ENCODE data around the gene PARVB. TPM values are rescaled to one million over a fixed set of nuclear protein-coding genes. Genes with fewer than 3 reads are reported as not detected.

Gene PARVB
- total RNA-seq, 1 experiment from 2014 or later = 35.3 TPM

DNA sequence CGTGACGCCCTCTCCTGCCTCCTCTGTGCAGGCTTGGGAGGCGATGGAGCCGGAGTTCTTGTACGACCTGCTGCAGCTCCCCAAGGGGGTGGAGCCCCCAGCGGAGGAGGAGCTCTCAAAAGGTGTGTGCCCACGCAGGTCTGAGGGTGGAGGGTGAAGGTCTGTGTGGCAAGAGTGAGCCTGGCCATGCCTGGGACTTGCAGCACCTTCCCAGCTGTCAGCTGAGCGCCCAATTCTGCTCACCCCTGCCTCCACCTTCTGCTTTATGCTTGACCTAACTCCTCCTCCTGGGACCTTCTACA lies 159.1 kb downstream of the PARVB start:
- Histone ChIP-seq H3K4me1 (replicated peaks; ENCODE audit: insufficient read depth) (no peaks in the 10 kb centered on the region), H3K27ac (no peak overlapping the region), H3K4me2 (no peak overlapping the region), H4K20me1 (ENCODE audit: insufficient read depth) (peaks cover 2% of the 10 kb centered on the region; the same call in 1 of the 2 replicates), H3K4me3 (no peak overlapping the region), H3K27me3 (ENCODE audit: insufficient read depth, low read depth) (peaks cover 70% of the 10 kb centered on the region), H3K9me2 (ENCODE audit: insufficient read depth) (no peaks in the 10 kb centered on the region), H2AFZ (no peak overlapping the region), H3F3A (ENCODE audit: insufficient read depth, low read depth) (no peaks in the 10 kb centered on the region), H3K36me3 (ENCODE audit: low read depth) (no peaks in the 10 kb centered on the region), H3K79me2 (ENCODE audit: low read depth) (no peaks in the 10 kb centered on the region), H3K9me3 (ENCODE audit: insufficient read depth, low read depth) (no peaks in the 10 kb centered on the region)
- no peak for DNase-seq
- ChIA-PET CTCF (no interaction called here), POLR2A (ENCODE audit: unreplicated experiment) (no interaction called here)
- no TSS peak for BruUV-seq (replicated peaks)
- TF ChIP-seq EZH2 (IDR thresholded peaks at IDR 0.05; ENCODE audit: low read depth) (no peak), CTCF (conservative IDR thresholded peaks at IDR 0.05) (no peak)
- intact Hi-C loops (cut with micrococcal nuclease; ENCODE audit: unreplicated experiment) = no loop called here

DNA sequence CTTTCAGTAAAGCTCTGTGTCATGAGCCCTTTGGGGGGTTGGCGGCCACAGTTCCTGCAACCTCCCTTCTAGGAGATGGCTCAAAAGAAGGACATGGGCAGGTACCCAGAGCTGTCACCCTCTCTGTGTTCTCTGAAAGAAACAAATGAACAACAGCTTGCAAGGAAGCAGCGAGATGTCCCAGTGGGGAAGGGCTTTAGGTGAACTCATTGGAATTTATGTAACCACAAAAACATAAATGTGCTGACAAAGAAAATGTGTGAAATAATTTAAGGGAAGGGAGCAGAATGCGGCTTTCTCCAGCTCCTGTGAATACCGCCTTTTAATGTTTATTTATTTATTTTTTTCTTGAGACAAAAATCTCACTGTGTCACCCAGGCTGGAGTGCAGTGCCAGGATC lies 159.9 kb downstream of the PARVB start:
- peaks cover 4% of the 10 kb centered on the region; the same call in 1 of the 2 replicates for H4K20me1 ChIP-seq (ENCODE audit: insufficient read depth)
- POLR2A ChIA-PET (ENCODE audit: unreplicated experiment) = no interaction called here
- CTCF ChIA-PET = no interaction called here

DNA sequence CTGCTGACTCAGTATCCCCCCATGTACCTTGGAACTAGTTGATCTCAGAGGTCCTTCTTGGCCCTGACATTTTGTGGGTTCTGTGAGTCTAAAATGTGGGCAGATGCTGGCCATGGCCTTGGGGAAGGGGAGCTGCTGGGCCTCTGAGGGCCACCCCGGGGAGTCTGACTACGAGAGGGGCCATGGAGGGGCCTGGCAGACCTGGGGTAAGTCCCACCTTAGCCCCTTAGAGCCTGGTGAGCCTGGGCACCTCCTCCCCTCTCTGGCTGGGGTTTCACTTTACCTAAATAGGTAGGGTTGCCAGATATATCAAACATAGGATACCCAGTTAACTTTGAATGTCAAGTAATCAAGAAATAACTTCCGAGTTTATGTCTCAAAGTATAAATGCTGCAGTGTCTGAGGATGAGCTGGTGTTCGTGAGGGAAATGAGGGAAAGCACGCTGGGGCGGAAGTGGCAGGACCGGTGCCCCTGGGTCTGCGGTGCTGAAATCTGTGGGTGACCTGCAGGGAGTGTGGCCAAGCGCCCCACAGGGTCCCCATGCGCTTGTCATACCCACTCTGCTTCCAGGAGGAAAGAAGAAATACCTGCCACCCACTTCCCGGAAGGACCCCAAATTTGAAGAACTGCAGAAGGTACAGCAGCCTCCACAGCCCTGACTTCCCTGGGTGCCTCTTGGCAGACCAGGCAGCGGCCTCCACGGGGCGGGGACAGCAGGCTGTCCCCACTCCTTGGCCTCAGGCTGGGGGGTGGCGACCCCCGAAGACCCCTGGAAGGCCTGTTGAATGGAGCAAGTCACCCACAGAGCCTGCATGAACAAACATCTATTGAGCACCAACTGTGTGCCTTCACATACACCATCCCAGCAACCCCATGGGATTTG lies 161.4 kb downstream of the PARVB start:
- no peak overlapping the region for H3K27ac ChIP-seq
- H3K36me3 ChIP-seq (ENCODE audit: low read depth) = no peaks in the 10 kb centered on the region
- no peak overlapping the region for H2AFZ ChIP-seq
- H3K79me2 ChIP-seq (ENCODE audit: low read depth) = no peaks in the 10 kb centered on the region
- H3K9me3 ChIP-seq (ENCODE audit: insufficient read depth, low read depth) = no peaks in the 10 kb centered on the region
- CTCF ChIA-PET = no interaction called here
- no peak for TF ChIP-seq CTCF (conservative IDR thresholded peaks at IDR 0.05)
- no peak for TF ChIP-seq EZH2 (IDR thresholded peaks at IDR 0.05; ENCODE audit: low read depth)
- no peak overlapping the region for H3K4me2 ChIP-seq
- peaks cover 4% of the 10 kb centered on the region; the same call in 1 of the 2 replicates for H4K20me1 ChIP-seq (ENCODE audit: insufficient read depth)
- intact Hi-C loops (cut with micrococcal nuclease; ENCODE audit: unreplicated experiment) = no loop called here
- H3K9me2 ChIP-seq (ENCODE audit: insufficient read depth) = no peaks in the 10 kb centered on the region
- DNase-seq = no peak
- POLR2A ChIA-PET (ENCODE audit: unreplicated experiment) = interaction anchor here (0.6 kb wide), 1 partner anchor 298 kb away, joined by 8 read pairs; no protein-coding TSS in a partner anchor
- H3K4me3 ChIP-seq = no peak overlapping the region
- no peaks in the 10 kb centered on the region for H3K4me1 ChIP-seq (replicated peaks; ENCODE audit: insufficient read depth)
- no peaks in the 10 kb centered on the region for H3F3A ChIP-seq (ENCODE audit: insufficient read depth, low read depth)
- H3K27me3 ChIP-seq (ENCODE audit: insufficient read depth, low read depth) = peaks cover 67% of the 10 kb centered on the region
- BruUV-seq (replicated peaks) = no TSS peak

More for the DNA sequence above, 159.9 kb downstream of the PARVB start:
- TF ChIP-seq CTCF (conservative IDR thresholded peaks at IDR 0.05) (no peak), EZH2 (IDR thresholded peaks at IDR 0.05; ENCODE audit: low read depth) (no peak)
- Histone ChIP-seq H3K9me2 (ENCODE audit: insufficient read depth) (no peaks in the 10 kb centered on the region), H3K36me3 (ENCODE audit: low read depth) (no peaks in the 10 kb centered on the region), H3K27ac (no peak overlapping the region), H3F3A (ENCODE audit: insufficient read depth, low read depth) (no peaks in the 10 kb centered on the region), H3K4me3 (no peak overlapping the region), H3K27me3 (ENCODE audit: insufficient read depth, low read depth) (peaks cover 77% of the 10 kb centered on the region), H3K4me2 (no peak overlapping the region), H3K9me3 (ENCODE audit: insufficient read depth, low read depth) (no peaks in the 10 kb centered on the region), H3K79me2 (ENCODE audit: low read depth) (no peaks in the 10 kb centered on the region), H2AFZ (no peak overlapping the region), H3K4me1 (replicated peaks; ENCODE audit: insufficient read depth) (no peaks in the 10 kb centered on the region)
- no TSS peak for BruUV-seq (replicated peaks)
- DNase-seq = no peak
- intact Hi-C loops (cut with micrococcal nuclease; ENCODE audit: unreplicated experiment) = no loop called here
